Neural cell (in vitro differentiated cells): ENCODE results near the gene PRKCE. TPM values are rescaled to one million over a fixed set of nuclear protein-coding genes. Genes with fewer than 3 reads are reported as not detected.

Experiments
- H2AFZ ChIP-seq: fragments of 200-600, 300-800 bp; sonication (generic), shearing (Covaris generic); 2 replicates; pipeline ENCODE4 v1.6.0; 2014; ENCODE audit warnings: low read depth, mild to moderate bottlenecking, antibody characterized with exemption, low read length, moderate library complexity
- H3F3A ChIP-seq: fragments of 200-600 bp; shearing (Covaris generic); 2 replicates; pipeline ENCODE4 v1.6.1; 2016; ENCODE audit warnings: mild to moderate bottlenecking, moderate library complexity, mixed read lengths, antibody characterized with exemption, low read length; ENCODE audit not compliant: insufficient read depth, poor library complexity, severe bottlenecking
- H3K27ac ChIP-seq: fragments of 200-600, 300-800 bp; sonication (generic), shearing (Covaris generic); 2 replicates; pipeline ENCODE4 v1.5.1; 2014; ENCODE audit warnings: mild to moderate bottlenecking, low read length, moderate library complexity
- H3K27me3 ChIP-seq: fragments of 300-800, 200-600 bp; sonication (generic), shearing (Covaris generic); 2 replicates; pipeline ENCODE4 v1.6.0; 2014; ENCODE audit warnings: mild to moderate bottlenecking, low read depth, low read length, moderate library complexity; ENCODE audit not compliant: insufficient read depth
- H3K36me3 ChIP-seq: fragments of 300-800, 200-600 bp; sonication (generic), shearing (Covaris generic); 2 replicates; pipeline ENCODE4 v1.5.1; 2014; ENCODE audit warnings: mild to moderate bottlenecking, antibody characterized with exemption, low read length, moderate library complexity; ENCODE audit not compliant: insufficient read depth
- H3K4me2 ChIP-seq: fragments of 300-800, 200-600 bp; sonication (generic), shearing (Covaris generic); 2 replicates; pipeline ENCODE4 v1.6.0; 2014; ENCODE audit warnings: mild to moderate bottlenecking, low read length
- H3K4me3 ChIP-seq: fragments of 300-800, 200-600 bp; sonication (generic), shearing (Covaris generic); 2 replicates; pipeline ENCODE4 v1.5.1; 2014; ENCODE audit warnings: mild to moderate bottlenecking, low read length, moderate library complexity
- H3K79me2 ChIP-seq: fragments of 200-600 bp; shearing (Covaris generic); replicated peaks from 2 replicates; pipeline ENCODE4 v1.6.0; 2014; ENCODE audit warnings: mild to moderate bottlenecking, low read length, moderate library complexity; ENCODE audit not compliant: insufficient read depth
- H3K9ac ChIP-seq: fragments of 300-800, 200-600 bp; sonication (generic), shearing (Covaris generic); 2 replicates; pipeline ENCODE4 v1.6.1; 2016; ENCODE audit warnings: mild to moderate bottlenecking, low read length, mixed read lengths
- H3K9me2 ChIP-seq: fragments of 200-600 bp; shearing (Covaris generic); 2 replicates; pipeline ENCODE4 v1.6.1; 2016; ENCODE audit warnings: mild to moderate bottlenecking, low read length, mixed read lengths; ENCODE audit not compliant: insufficient read depth
- H3K9me3 ChIP-seq: fragments of 200-600, 300-800 bp; sonication (generic), shearing (Covaris generic); 2 replicates; pipeline ENCODE4 v1.6.1; 2016; ENCODE audit warnings: mild to moderate bottlenecking, mixed run types, low read length, moderate library complexity, mixed read lengths
- H4K20me1 ChIP-seq: fragments of 200-600 bp; shearing (Covaris generic); 2 replicates; pipeline ENCODE4 v1.6.1; 2016; ENCODE audit warnings: mild to moderate bottlenecking, mixed run types; ENCODE audit not compliant: insufficient read depth
- EP300 ChIP-seq: fragments of 450-650 bp; conservative IDR thresholded peaks from 2 replicates; pipeline ENCODE4 v1.6.1; 2014; ENCODE audit warnings: antibody characterized with exemption, mild to moderate bottlenecking, moderate library complexity; ENCODE audit not compliant: poor library complexity, severe bottlenecking
- EZH2 ChIP-seq: fragments of 200-600, 300-800 bp; shearing (Covaris generic), sonication (generic); IDR thresholded peaks from 2 replicates; pipeline ENCODE4 v1.6.1; 2014; ENCODE audit warnings: antibody characterized with exemption, low read length, borderline replicate concordance, mild to moderate bottlenecking; ENCODE audit not compliant: insufficient read depth, poor library complexity, severe bottlenecking
- MXI1 ChIP-seq: fragments of 450-650 bp; conservative IDR thresholded peaks from 2 replicates; pipeline ENCODE4 v1.6.1; 2014; ENCODE audit warnings: antibody characterized with exemption, mild to moderate bottlenecking; ENCODE audit not compliant: poor library complexity, severe bottlenecking
- POLR2AphosphoS5 ChIP-seq: IDR thresholded peaks from 2 replicates; pipeline ENCODE4 v1.6.1; 2012
- RAD21 ChIP-seq: fragments of 450-650 bp; conservative IDR thresholded peaks from 2 replicates; pipeline ENCODE4 v1.6.1; 2014; ENCODE audit warnings: antibody characterized with exemption, mild to moderate bottlenecking, moderate library complexity
- SMC3 ChIP-seq: fragments of 450-650 bp; conservative IDR thresholded peaks from 2 replicates; pipeline ENCODE4 v1.6.1; 2014; ENCODE audit warnings: antibody characterized with exemption, mild to moderate bottlenecking, moderate library complexity; ENCODE audit not compliant: poor library complexity
- TAF1 ChIP-seq: IDR thresholded peaks from 2 replicates; pipeline ENCODE4 v1.6.1; 2012; ENCODE audit warnings: low read depth
- polyA plus RNA-seq: library from polyadenylated mRNA; depleted of rRNA; stranded (reverse); fragments of >200 nt; gene quantifications from 2 replicates; pipeline ENCODE4 v1.2.3, GENCODE V29; 2014
- TF ChIP-seq, protein P1 (sequence below): fragments of 450-650 bp; IDR thresholded peaks from 2 replicates; pipeline ENCODE4 v1.5.1; 2014; ENCODE audit warnings: antibody characterized with exemption, mild to moderate bottlenecking, moderate library complexity; ENCODE audit not compliant: poor library complexity, severe bottlenecking
- TF ChIP-seq, protein P2 (sequence below): IDR thresholded peaks from 2 replicates; pipeline ENCODE4 v1.6.1; 2012; ENCODE audit warnings: borderline replicate concordance

PRKCE gene
- polyA plus RNA-seq, 1 donor from 2014 or later = 5.4 TPM

DNA sequence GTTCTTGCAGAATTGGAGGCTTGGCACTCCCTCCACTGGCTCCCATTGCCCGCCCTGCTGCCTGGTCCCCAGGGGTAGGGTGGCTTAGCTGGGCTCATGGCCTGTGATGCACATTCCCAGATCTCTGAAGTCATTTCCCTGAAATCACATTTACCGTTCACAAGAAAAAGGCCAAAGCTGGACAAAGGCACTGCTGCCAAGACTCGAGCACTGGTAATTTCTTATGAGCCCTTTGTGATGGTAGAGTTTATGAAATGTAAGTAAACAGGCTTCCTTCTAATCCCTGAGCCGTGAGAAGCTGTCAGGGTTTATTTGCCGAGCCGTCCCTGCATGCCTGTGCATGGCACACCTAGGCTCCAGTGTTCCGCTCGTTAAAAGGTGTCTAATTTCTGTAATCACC is 398.6 kb downstream of the PRKCE start:
- no peak overlapping the region for H3K4me2 ChIP-seq
- no peaks in the 10 kb centered on the region for H4K20me1 ChIP-seq
- no peaks in the 10 kb centered on the region for H3K79me2 ChIP-seq
- H3K9ac ChIP-seq = no peak overlapping the region
- no peaks in the 10 kb centered on the region for H3K36me3 ChIP-seq
- no peak for TF ChIP-seq SMC3
- no peak for TF ChIP-seq RAD21
- no peak for TF ChIP-seq MXI1
- TF ChIP-seq, protein P1, sequence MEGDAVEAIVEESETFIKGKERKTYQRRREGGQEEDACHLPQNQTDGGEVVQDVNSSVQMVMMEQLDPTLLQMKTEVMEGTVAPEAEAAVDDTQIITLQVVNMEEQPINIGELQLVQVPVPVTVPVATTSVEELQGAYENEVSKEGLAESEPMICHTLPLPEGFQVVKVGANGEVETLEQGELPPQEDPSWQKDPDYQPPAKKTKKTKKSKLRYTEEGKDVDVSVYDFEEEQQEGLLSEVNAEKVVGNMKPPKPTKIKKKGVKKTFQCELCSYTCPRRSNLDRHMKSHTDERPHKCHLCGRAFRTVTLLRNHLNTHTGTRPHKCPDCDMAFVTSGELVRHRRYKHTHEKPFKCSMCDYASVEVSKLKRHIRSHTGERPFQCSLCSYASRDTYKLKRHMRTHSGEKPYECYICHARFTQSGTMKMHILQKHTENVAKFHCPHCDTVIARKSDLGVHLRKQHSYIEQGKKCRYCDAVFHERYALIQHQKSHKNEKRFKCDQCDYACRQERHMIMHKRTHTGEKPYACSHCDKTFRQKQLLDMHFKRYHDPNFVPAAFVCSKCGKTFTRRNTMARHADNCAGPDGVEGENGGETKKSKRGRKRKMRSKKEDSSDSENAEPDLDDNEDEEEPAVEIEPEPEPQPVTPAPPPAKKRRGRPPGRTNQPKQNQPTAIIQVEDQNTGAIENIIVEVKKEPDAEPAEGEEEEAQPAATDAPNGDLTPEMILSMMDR = no peak
- no peak for TF ChIP-seq POLR2AphosphoS5
- no peak for TF ChIP-seq EP300
- TF ChIP-seq EZH2 = no peak
- TF ChIP-seq TAF1 = no peak
- TF ChIP-seq, protein P2, sequence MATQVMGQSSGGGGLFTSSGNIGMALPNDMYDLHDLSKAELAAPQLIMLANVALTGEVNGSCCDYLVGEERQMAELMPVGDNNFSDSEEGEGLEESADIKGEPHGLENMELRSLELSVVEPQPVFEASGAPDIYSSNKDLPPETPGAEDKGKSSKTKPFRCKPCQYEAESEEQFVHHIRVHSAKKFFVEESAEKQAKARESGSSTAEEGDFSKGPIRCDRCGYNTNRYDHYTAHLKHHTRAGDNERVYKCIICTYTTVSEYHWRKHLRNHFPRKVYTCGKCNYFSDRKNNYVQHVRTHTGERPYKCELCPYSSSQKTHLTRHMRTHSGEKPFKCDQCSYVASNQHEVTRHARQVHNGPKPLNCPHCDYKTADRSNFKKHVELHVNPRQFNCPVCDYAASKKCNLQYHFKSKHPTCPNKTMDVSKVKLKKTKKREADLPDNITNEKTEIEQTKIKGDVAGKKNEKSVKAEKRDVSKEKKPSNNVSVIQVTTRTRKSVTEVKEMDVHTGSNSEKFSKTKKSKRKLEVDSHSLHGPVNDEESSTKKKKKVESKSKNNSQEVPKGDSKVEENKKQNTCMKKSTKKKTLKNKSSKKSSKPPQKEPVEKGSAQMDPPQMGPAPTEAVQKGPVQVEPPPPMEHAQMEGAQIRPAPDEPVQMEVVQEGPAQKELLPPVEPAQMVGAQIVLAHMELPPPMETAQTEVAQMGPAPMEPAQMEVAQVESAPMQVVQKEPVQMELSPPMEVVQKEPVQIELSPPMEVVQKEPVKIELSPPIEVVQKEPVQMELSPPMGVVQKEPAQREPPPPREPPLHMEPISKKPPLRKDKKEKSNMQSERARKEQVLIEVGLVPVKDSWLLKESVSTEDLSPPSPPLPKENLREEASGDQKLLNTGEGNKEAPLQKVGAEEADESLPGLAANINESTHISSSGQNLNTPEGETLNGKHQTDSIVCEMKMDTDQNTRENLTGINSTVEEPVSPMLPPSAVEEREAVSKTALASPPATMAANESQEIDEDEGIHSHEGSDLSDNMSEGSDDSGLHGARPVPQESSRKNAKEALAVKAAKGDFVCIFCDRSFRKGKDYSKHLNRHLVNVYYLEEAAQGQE = no peak
- no peak overlapping the region for H2AFZ ChIP-seq
- H3F3A ChIP-seq = no peaks in the 10 kb centered on the region
- no peak overlapping the region for H3K4me3 ChIP-seq
- no peak overlapping the region for H3K27ac ChIP-seq
- no peaks in the 10 kb centered on the region for H3K9me2 ChIP-seq
- H3K27me3 ChIP-seq = no peaks in the 10 kb centered on the region
- H3K9me3 ChIP-seq = no peaks in the 10 kb centered on the region

- Histone ChIP-seq H4K20me1 (no peaks in the 10 kb centered on the region), H3K9ac (no peak overlapping the region), H3K79me2 (no peaks in the 10 kb centered on the region), H3K27ac (no peak overlapping the region), H3K4me3 (no peak overlapping the region), H3K9me3 (no peaks in the 10 kb centered on the region), H3K27me3 (no peaks in the 10 kb centered on the region), H3K36me3 (no peaks in the 10 kb centered on the region), H3F3A (no peaks in the 10 kb centered on the region), H3K9me2 (no peaks in the 10 kb centered on the region), H3K4me2 (no peak overlapping the region), H2AFZ (no peak overlapping the region)
- TF ChIP-seq EZH2 = no peak
- TF ChIP-seq, protein P1 = no peak
- TF ChIP-seq EP300 = no peak
- no peak for TF ChIP-seq POLR2AphosphoS5
- TF ChIP-seq MXI1 = no peak
- TF ChIP-seq RAD21 = no peak
- no peak for TF ChIP-seq SMC3
- TF ChIP-seq, protein P2 = no peak
- TF ChIP-seq TAF1 = no peak
Measured at GRCh38 chr2:46050489-46050888, 399.0 kb downstream of the PRKCE start.
